DOHH2 (cell line): ENCODE data around the gene ANP32A.

Experiments
- H3F3A ChIP-seq: fragments of 200-600 bp; sonication (generic), shearing (Covaris generic); 2 replicates; pipeline ENCODE4 v1.6.0; 2016; ENCODE audit warnings: antibody characterized with exemption, mild to moderate bottlenecking; ENCODE audit not compliant: control insufficient read depth, insufficient read depth
- H3K27ac ChIP-seq: fragments of 200-600 bp; sonication (generic); 2 replicates; pipeline ENCODE4 v1.5.1; 2014; ENCODE audit warnings: low read depth, mild to moderate bottlenecking, low read length, moderate library complexity
- H3K27me3 ChIP-seq: fragments of 200-600 bp; sonication (generic); 2 replicates; pipeline ENCODE4 v1.6.1; 2014; ENCODE audit warnings: mild to moderate bottlenecking, low read length, mixed read lengths; ENCODE audit not compliant: control insufficient read depth
- H3K36me3 ChIP-seq: fragments of 200-600 bp; sonication (generic); 2 replicates; pipeline ENCODE4 v1.6.1; 2014; ENCODE audit warnings: mild to moderate bottlenecking, low read length, moderate library complexity, mixed read lengths; ENCODE audit not compliant: control insufficient read depth
- H3K4me1 ChIP-seq: fragments of 200-600 bp; sonication (generic); 2 replicates; pipeline ENCODE4 v1.6.1; 2014; ENCODE audit warnings: mild to moderate bottlenecking, low read length, mixed read lengths; ENCODE audit not compliant: control insufficient read depth
- H3K4me2 ChIP-seq: fragments of 200-600 bp; sonication (generic); 2 replicates; pipeline ENCODE4 v1.6.0; 2014; ENCODE audit warnings: mild to moderate bottlenecking, low read length, moderate library complexity
- H3K4me3 ChIP-seq: fragments of 200-600 bp; sonication (generic); 2 replicates; pipeline ENCODE4 v1.5.1; 2014; ENCODE audit warnings: mild to moderate bottlenecking, low read length, mixed read lengths
- H3K79me2 ChIP-seq: fragments of 200-600 bp; sonication (generic); 2 replicates; pipeline ENCODE4 v1.6.1; 2014; ENCODE audit warnings: mild to moderate bottlenecking, low read length, mixed read lengths; ENCODE audit not compliant: control insufficient read depth
- H3K9me2 ChIP-seq: fragments of 200-600 bp; sonication (generic); replicated peaks from 2 replicates; pipeline ENCODE4 v1.6.1; 2014; ENCODE audit warnings: mild to moderate bottlenecking, low read length, mixed read lengths; ENCODE audit not compliant: control insufficient read depth
- H3K9me3 ChIP-seq: fragments of 200-600 bp; sonication (generic); 2 replicates; pipeline ENCODE4 v1.6.1; 2014; ENCODE audit warnings: antibody characterized with exemption, low read length, mixed read lengths; ENCODE audit not compliant: control insufficient read depth, insufficient read depth
- H4K20me1 ChIP-seq: fragments of 200-600 bp; sonication (generic); 2 replicates; pipeline ENCODE4 v1.6.0; 2014; ENCODE audit warnings: low read depth, mild to moderate bottlenecking, antibody characterized with exemption, low read length, moderate library complexity; ENCODE audit not compliant: control insufficient read depth, insufficient read depth
- CTCF ChIP-seq: fragments of 200-600 bp; sonication (generic); IDR thresholded peaks from one replicate; pipeline ENCODE4 v1.5.1; 2014; ENCODE audit warnings: antibody characterized with exemption, mild to moderate bottlenecking, low read depth, low read length; ENCODE audit not compliant: poor library complexity, severe bottlenecking
- EZH2phosphoT487 ChIP-seq: fragments of 200-600 bp; sonication (generic); IDR thresholded peaks from 2 replicates; pipeline ENCODE4 v1.6.1; 2017; ENCODE audit warnings: borderline replicate concordance, mild to moderate bottlenecking, antibody characterized with exemption, low read length, moderate library complexity, mixed read lengths

Gene ANP32A

DNA sequence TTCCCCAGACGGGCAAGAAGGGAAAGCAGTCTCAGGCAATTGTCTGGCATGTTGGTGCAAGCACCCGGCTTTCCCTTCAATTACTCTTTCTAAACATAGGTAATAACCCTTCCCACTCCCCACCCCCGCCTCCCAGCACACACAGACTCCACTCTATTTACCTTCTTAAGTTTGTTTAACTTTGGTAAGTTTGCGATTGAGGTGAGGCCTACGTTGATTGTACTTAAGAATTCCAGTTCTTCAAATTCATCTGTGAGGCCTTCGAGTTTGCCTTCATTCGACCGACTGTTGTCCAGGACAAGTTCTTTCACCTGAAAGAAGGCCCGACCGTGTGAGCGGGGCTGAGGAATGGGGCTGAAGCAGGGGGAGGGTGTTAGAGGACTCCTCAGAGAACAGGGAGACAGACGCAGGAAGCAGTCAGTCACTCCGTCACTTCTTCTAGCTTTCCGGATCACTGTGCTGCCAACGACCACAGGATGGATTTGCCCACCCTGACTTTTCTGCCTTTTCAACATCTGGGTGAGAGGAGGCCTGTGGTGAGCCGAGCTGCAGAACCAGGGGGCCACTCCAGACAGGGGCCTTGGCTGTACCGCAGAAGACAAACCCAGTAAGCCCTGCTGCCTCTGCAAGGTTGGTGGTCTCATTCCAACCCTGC, 33.0 kb downstream of the ANP32A start:
- peaks cover 72% of the 10 kb centered on the region for H3K79me2 ChIP-seq
- TF ChIP-seq CTCF (no peak), EZH2phosphoT487 (no peak)
- no peak overlapping the region for H3K4me3 ChIP-seq
- peaks cover 41% of the 10 kb centered on the region for H4K20me1 ChIP-seq
- H3K27me3 ChIP-seq = no peaks in the 10 kb centered on the region
- H3K4me2 ChIP-seq = no peak overlapping the region
- H3K27ac ChIP-seq = no peak overlapping the region
- peaks cover 3% of the 10 kb centered on the region; the same call in 1 of the 2 replicates for H3F3A ChIP-seq
- H3K36me3 ChIP-seq = peaks cover 98% of the 10 kb centered on the region
- H3K9me2 ChIP-seq = no peaks in the 10 kb centered on the region
- H3K9me3 ChIP-seq = no peaks in the 10 kb centered on the region
- peaks cover 20% of the 10 kb centered on the region for H3K4me1 ChIP-seq

GRCh38 chr15:68786753-68787152, 33.9 kb downstream of the ANP32A start:
- Histone ChIP-seq H3K4me1 (peaks cover 10% of the 10 kb centered on the region), H3K9me3 (no peaks in the 10 kb centered on the region), H3F3A (peaks cover 3% of the 10 kb centered on the region; the same call in 1 of the 2 replicates), H3K79me2 (peaks cover 62% of the 10 kb centered on the region), H3K4me3 (no peak overlapping the region), H4K20me1 (peaks cover 32% of the 10 kb centered on the region), H3K36me3 (peaks cover 98% of the 10 kb centered on the region), H3K4me2 (no peak overlapping the region), H3K27me3 (no peaks in the 10 kb centered on the region), H3K27ac (no peak overlapping the region), H3K9me2 (no peaks in the 10 kb centered on the region)
- TF ChIP-seq CTCF (no peak), EZH2phosphoT487 (no peak)

GRCh38 chr15:68785541-68785940, 35.2 kb downstream of the ANP32A start:
- Histone ChIP-seq H3K9me3 (no peaks in the 10 kb centered on the region), H4K20me1 (peaks cover 20% of the 10 kb centered on the region), H3K27me3 (no peaks in the 10 kb centered on the region), H3K36me3 (peaks cover 96% of the 10 kb centered on the region), H3K9me2 (no peaks in the 10 kb centered on the region), H3K27ac (no peak overlapping the region), H3F3A (peaks cover 7% of the 10 kb centered on the region), H3K4me3 (no peak overlapping the region), H3K4me1 (peaks cover 3% of the 10 kb centered on the region), H3K79me2 (peaks cover 50% of the 10 kb centered on the region), H3K4me2 (no peak overlapping the region)
- TF ChIP-seq CTCF (no peak), EZH2phosphoT487 (no peak)
